ENCODE data around the gene PRPF31.

The PRPF31 gene

DNA sequence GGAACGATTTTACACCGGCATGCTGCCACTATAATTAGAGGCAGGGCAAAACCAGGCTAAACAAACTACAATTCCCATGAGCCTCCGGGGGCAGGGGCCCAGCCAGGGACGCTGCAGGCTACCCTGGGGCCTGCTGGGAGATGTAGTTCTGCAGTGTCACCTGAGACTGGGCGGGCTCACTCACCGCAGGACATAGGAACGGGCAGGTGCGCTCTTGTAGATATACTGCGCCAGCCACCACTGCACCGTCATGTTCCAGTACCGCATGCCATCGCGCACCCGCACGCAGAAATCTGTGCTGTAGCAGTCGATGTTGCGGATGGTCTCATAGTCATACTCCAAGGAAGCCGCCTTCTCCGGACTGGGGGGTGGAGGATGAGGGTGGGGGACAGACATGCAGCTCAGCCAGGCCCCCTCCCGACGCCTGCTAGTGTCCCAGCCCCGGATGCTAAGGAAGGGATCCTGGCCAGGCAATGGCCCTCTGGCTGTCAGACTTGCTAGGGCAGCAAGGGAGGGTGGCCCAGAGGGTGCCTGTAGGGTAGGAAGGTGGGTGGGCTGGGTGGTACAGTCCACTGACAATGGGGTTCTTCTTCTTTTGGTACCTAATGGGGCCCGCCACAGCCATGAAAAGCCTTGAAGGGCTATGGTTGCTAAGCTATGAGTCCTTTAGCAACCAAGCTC lies 63.2 kb downstream of the PRPF31 start:
- Histone ChIP-seq H3K9ac (ENCODE audit: low read depth, low read length, poor library complexity, severe bottlenecking) (no peak overlapping the region), H4K20me1 (ENCODE audit: insufficient read depth, low read length, poor library complexity, severe bottlenecking) (peaks cover 4% of the 10 kb centered on the region), H3F3A (ENCODE audit: low read depth) (no peaks in the 10 kb centered on the region), H3K79me2 (ENCODE audit: insufficient read depth, low read length) (no peaks in the 10 kb centered on the region), H3K4me2 (ENCODE audit: low read depth, low read length, poor library complexity, severe bottlenecking) (no peak overlapping the region), H3K36me3 (ENCODE audit: insufficient read depth, low read length) (peaks cover 3% of the 10 kb centered on the region; the same call in 1 of the 2 replicates), H3K9me2 (replicated peaks; ENCODE audit: low read depth, low read length) (no peaks in the 10 kb centered on the region), H3K27me3 (ENCODE audit: insufficient read depth, low read length, poor library complexity, severe bottlenecking) (no peaks in the 10 kb centered on the region), H3K9me3 (ENCODE audit: insufficient read depth, low read depth, low read length) (no peaks in the 10 kb centered on the region), H2AFZ (ENCODE audit: low read length) (no peak overlapping the region), H3K4me1 (ENCODE audit: insufficient read depth, low read length, poor library complexity, severe bottlenecking) (no peaks in the 10 kb centered on the region), H3K4me3 (ENCODE audit: low read length, poor library complexity, severe bottlenecking) (no peak overlapping the region)
- TF ChIP-seq CTCF (conservative IDR thresholded peaks at IDR 0.05; ENCODE audit: low read length), result no peak

DNA sequence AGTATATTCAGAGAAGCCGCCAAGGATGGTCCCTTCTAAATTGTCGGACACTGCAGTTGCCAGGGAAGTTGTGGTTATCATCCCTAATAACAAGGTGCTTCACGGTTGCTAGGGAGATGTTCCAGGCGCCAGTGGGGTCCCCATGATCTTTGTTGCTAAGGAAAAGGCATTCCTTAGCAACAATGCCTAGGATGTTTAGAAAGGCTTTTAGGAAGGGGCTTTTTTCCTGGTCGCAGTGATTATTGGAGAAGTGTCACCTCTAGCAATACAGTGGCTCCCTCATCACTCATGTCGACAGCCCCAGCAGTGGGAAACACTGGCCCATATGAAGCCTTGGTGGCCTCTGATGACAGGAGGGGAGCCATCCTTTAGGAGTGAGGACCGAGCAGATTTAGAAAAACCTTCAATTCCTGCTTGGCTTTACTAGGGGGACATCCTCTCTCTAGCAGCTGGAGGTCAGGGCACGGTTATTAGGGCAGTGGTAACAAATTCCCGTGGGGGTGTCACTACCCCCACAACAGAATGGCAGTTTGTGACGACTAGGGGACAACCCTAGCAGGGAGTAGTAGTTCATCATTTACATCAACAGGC lies 63.8 kb downstream of the PRPF31 start:
- H2AFZ ChIP-seq (ENCODE audit: low read length), result no peak overlapping the region
- H4K20me1 ChIP-seq (ENCODE audit: insufficient read depth, low read length, poor library complexity, severe bottlenecking), result peaks cover 4% of the 10 kb centered on the region
- H3K4me1 ChIP-seq (ENCODE audit: insufficient read depth, low read length, poor library complexity, severe bottlenecking), result no peaks in the 10 kb centered on the region
- H3K9me3 ChIP-seq (ENCODE audit: insufficient read depth, low read depth, low read length), result no peaks in the 10 kb centered on the region
- no peaks in the 10 kb centered on the region for H3K79me2 ChIP-seq (ENCODE audit: insufficient read depth, low read length)
- TF ChIP-seq CTCF (conservative IDR thresholded peaks at IDR 0.05; ENCODE audit: low read length), result no peak
- no peak for TF ChIP-seq EZH2phosphoT487 (IDR thresholded peaks at IDR 0.05; ENCODE audit: borderline replicate concordance)
- peaks cover 3% of the 10 kb centered on the region; the same call in 1 of the 2 replicates for H3K36me3 ChIP-seq (ENCODE audit: insufficient read depth, low read length)
- no peaks in the 10 kb centered on the region for H3F3A ChIP-seq (ENCODE audit: low read depth)
- no peak overlapping the region for H3K9ac ChIP-seq (ENCODE audit: low read depth, low read length, poor library complexity, severe bottlenecking)
- H3K9me2 ChIP-seq (replicated peaks; ENCODE audit: low read depth, low read length), result no peaks in the 10 kb centered on the region
- no peaks in the 10 kb centered on the region for H3K27me3 ChIP-seq (ENCODE audit: insufficient read depth, low read length, poor library complexity, severe bottlenecking)
- no peak overlapping the region for H3K4me3 ChIP-seq (ENCODE audit: low read length, poor library complexity, severe bottlenecking)
- H3K4me2 ChIP-seq (ENCODE audit: low read depth, low read length, poor library complexity, severe bottlenecking), result no peak overlapping the region

GRCh38 chr19:54179921-54180461 lies 64.4 kb downstream of the PRPF31 start:
- H3K9ac ChIP-seq (ENCODE audit: low read depth, low read length, poor library complexity, severe bottlenecking), result no peak overlapping the region
- no peak overlapping the region for H3K4me2 ChIP-seq (ENCODE audit: low read depth, low read length, poor library complexity, severe bottlenecking)
- no peak overlapping the region for H2AFZ ChIP-seq (ENCODE audit: low read length)
- TF ChIP-seq EZH2phosphoT487 (IDR thresholded peaks at IDR 0.05; ENCODE audit: borderline replicate concordance), result no peak
- TF ChIP-seq CTCF (conservative IDR thresholded peaks at IDR 0.05; ENCODE audit: low read length), result peak; percentile 25
- peaks cover 4% of the 10 kb centered on the region for H4K20me1 ChIP-seq (ENCODE audit: insufficient read depth, low read length, poor library complexity, severe bottlenecking)
- H3K36me3 ChIP-seq (ENCODE audit: insufficient read depth, low read length), result peaks cover 3% of the 10 kb centered on the region; the same call in 1 of the 2 replicates
- no peaks in the 10 kb centered on the region for H3K79me2 ChIP-seq (ENCODE audit: insufficient read depth, low read length)
- no peaks in the 10 kb centered on the region for H3K9me3 ChIP-seq (ENCODE audit: insufficient read depth, low read depth, low read length)
- H3K4me3 ChIP-seq (ENCODE audit: low read length, poor library complexity, severe bottlenecking), result no peak overlapping the region
- H3F3A ChIP-seq (ENCODE audit: low read depth), result no peaks in the 10 kb centered on the region
- H3K27me3 ChIP-seq (ENCODE audit: insufficient read depth, low read length, poor library complexity, severe bottlenecking), result no peaks in the 10 kb centered on the region
- no peaks in the 10 kb centered on the region for H3K4me1 ChIP-seq (ENCODE audit: insufficient read depth, low read length, poor library complexity, severe bottlenecking)
- H3K9me2 ChIP-seq (replicated peaks; ENCODE audit: low read depth, low read length), result no peaks in the 10 kb centered on the region

Data from Loucy (cell line).